Measurements from ENCODE around the gene DXO. TPM values are rescaled to one million over a fixed set of nuclear protein-coding genes. Genes with fewer than 3 reads are reported as not detected.

Gene DXO
- total and polyA plus RNA-seq, 2 of the 4 experiments (the other 2 are of a cell fraction), result 9.3 to 21.4 TPM

DNA sequence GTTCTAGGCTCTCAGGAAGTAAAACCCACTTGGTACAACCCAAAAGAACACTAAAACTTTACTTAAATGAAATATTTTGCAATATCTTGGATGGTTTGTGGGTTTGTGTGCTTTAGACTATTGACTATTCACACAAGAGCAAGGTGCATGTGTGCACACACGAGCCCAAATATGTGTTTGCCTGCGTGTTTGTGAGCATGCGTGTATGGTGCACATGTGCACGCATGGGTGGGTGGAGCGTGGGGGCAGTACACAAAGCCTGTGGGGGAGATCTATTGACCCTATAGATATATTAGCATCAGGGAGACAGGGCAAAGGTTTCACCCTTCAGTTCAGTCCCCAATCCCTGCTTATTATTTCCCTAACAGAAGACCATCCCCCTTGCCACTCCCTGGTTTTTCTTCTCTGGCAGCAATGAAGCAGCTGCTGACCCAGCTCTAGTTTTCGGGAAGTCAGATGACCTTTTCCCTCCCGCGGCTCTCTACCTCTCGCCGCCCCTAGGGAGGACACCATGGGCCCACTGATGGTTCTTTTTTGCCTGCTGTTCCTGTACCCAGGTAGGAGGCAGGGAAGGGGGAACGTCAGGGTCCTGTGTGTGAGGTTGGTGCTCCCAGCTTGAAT is 44.6 kb downstream of the DXO start, which contains the start of gene C2:
Gene C2, plus strand, starts transcription at position 476 of the 621 bp plus-strand sequence. Its CDS starts 36 bp downstream, at position 512.
- Histone ChIP-seq H3K4me2 (ENCODE audit: low read depth, low read length) (peak within 1 kb of the TSS; percentile 34; the same call in 1 of the 2 replicates), H2BK120ac (ENCODE audit: low read depth, low read length) (peak within 1 kb of the TSS; percentile 8; the same call in 1 of the 2 replicates), H3K9me1 (ENCODE audit: insufficient read depth, low read length) (0 out of 2 replicates have a peak, but pooled peaks cover 3% of the 10 kb centered on the region), H4K5ac (ENCODE audit: low read depth, low read length) (no peak within 1 kb of the TSS), H3K79me1 (ENCODE audit: low read depth in 1 of 2, low read length in 2 of 2) (no peaks in the 10 kb centered on the region), H2BK5ac (ENCODE audit: low read depth, low read length, poor library complexity, severe bottlenecking) (no peak within 1 kb of the TSS), H4K8ac (ENCODE audit: low read depth in 2 of 2, low read length in 2 of 2) (peak within 1 kb of the TSS in 1 of 2 experiments; percentile 27; a peak in 1 of 4 replicates), H3K14ac (replicated peaks; ENCODE audit: low read depth, low read length) (peak within 1 kb of the TSS; percentile 66; the same call in 1 of the 2 replicates), H2BK20ac (ENCODE audit: low read depth, low read length) (no peak within 1 kb of the TSS), H3K36me3 (ENCODE audit: control insufficient read depth, insufficient read depth, low read length) (no peaks in the 10 kb centered on the region), H3K9me3 (ENCODE audit: control insufficient read depth, insufficient read depth, low read length) (no peaks in the 10 kb centered on the region), H3K4ac (ENCODE audit: low read depth, low read length) (no peak within 1 kb of the TSS; the same call in 1 of the 2 replicates), H2AK5ac (ENCODE audit: low read depth, low read length) (no peak within 1 kb of the TSS), H3K27me3 (ENCODE audit: control insufficient read depth, insufficient read depth, low read length) (no peaks in the 10 kb centered on the region), H3K4me3 (ENCODE audit: insufficient read depth, low read depth, low read length) (no peak within 1 kb of the TSS), H2AFZ (replicated peaks; ENCODE audit: low read length, poor library complexity) (peak within 1 kb of the TSS; percentile 84), H2AK9ac (replicated peaks; ENCODE audit: low read depth, low read length, poor library complexity) (peak within 1 kb of the TSS; percentile 42), H3K9ac (ENCODE audit: low read depth, low read length) (no peak within 1 kb of the TSS; the same call in 1 of the 2 replicates), H3K56ac (ENCODE audit: extremely low read depth, insufficient read depth, low read length) (no peak within 1 kb of the TSS), H2BK15ac (ENCODE audit: low read depth, low read length) (no peak within 1 kb of the TSS), H4K91ac (ENCODE audit: insufficient read depth, low read depth, low read length) (0 out of 2 replicates have a peak within 1 kb of the TSS, but pooled peaks have one; percentile 22), H3K27ac (ENCODE audit: insufficient read depth, low read length) (no peak within 1 kb of the TSS), H3K18ac (ENCODE audit: low read depth, low read length) (no peak within 1 kb of the TSS), H4K20me1 (ENCODE audit: insufficient read depth, low read length) (no peaks in the 10 kb centered on the region), H3K23ac (ENCODE audit: low read depth, low read length) (no peak within 1 kb of the TSS), H3K4me1 (ENCODE audit: control insufficient read depth, insufficient read depth, low read length) (peaks cover 1% of the 10 kb centered on the region; the same call in 1 of the 2 replicates)
- ChIA-PET CTCF (interaction anchor here (1.0 kb wide), 1 partner anchor 13 kb away, joined by 4 read pairs; no protein-coding TSS in a partner anchor), POLR2A (ENCODE audit: unreplicated experiment) (no interaction called here)
- ATAC-seq (ENCODE audit: low read depth) (no peak), DNase-seq (no peak)
- dilution Hi-C loops (cut with HindIII; ENCODE audit: low sequenced_read_pairs, unreplicated experiment) (no loop called here), in situ Hi-C loops (cut with MboI; ENCODE audit: low sequenced_read_pairs) (no loop called here), intact Hi-C loops (cut with micrococcal nuclease) (loop anchor here (2.0 kb wide), 1 partner anchor 13 kb away; no protein-coding TSS in a partner anchor)
- BruUV-seq (replicated peaks), result no TSS peak
- WGBS, 2 experiments (ENCODE audit: extremely low coverage in 2 of 2, insufficient read length in 1 of 2), result 43% methylated on average over 3 of the region's 11 CpGs; no CpG with 5 or more reads in 1 of the 2 experiments
- TF ChIP-seq, protein P1, sequence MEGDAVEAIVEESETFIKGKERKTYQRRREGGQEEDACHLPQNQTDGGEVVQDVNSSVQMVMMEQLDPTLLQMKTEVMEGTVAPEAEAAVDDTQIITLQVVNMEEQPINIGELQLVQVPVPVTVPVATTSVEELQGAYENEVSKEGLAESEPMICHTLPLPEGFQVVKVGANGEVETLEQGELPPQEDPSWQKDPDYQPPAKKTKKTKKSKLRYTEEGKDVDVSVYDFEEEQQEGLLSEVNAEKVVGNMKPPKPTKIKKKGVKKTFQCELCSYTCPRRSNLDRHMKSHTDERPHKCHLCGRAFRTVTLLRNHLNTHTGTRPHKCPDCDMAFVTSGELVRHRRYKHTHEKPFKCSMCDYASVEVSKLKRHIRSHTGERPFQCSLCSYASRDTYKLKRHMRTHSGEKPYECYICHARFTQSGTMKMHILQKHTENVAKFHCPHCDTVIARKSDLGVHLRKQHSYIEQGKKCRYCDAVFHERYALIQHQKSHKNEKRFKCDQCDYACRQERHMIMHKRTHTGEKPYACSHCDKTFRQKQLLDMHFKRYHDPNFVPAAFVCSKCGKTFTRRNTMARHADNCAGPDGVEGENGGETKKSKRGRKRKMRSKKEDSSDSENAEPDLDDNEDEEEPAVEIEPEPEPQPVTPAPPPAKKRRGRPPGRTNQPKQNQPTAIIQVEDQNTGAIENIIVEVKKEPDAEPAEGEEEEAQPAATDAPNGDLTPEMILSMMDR (conservative IDR thresholded peaks at IDR 0.05; ENCODE audit: low read depth, low read length), result no peak
- TF ChIP-seq NFE2L2 (IDR thresholded peaks at IDR 0.05; ENCODE audit: low read depth, low read length) (no peak), USF2 (IDR thresholded peaks at IDR 0.05; ENCODE audit: low read depth, low read length) (no peak), MAZ (IDR thresholded peaks at IDR 0.05; ENCODE audit: borderline replicate concordance, low read depth, low read length) (no peak), BHLHE40 (IDR thresholded peaks at IDR 0.05; ENCODE audit: low read depth, low read length) (no peak), RFX5 (IDR thresholded peaks at IDR 0.05; ENCODE audit: low read depth, low read length) (no peak), CEBPB (IDR thresholded peaks at IDR 0.05; ENCODE audit: low read depth, low read length) (no peak), MAFK (IDR thresholded peaks at IDR 0.05; ENCODE audit: low read depth, low read length) (no peak), CHD1 (IDR thresholded peaks at IDR 0.05; ENCODE audit: low read depth, low read length) (no peak), MXI1 (IDR thresholded peaks at IDR 0.05; ENCODE audit: borderline replicate concordance, low read depth, low read length) (no peak), RCOR1 (IDR thresholded peaks at IDR 0.05; ENCODE audit: insufficient replicate concordance, low read length) (no peak), RAD21 (IDR thresholded peaks at IDR 0.05; ENCODE audit: low read length) (no peak), FOS (IDR thresholded peaks at IDR 0.05; ENCODE audit: low read depth, low read length) (no peak), SMC3 (IDR thresholded peaks at IDR 0.05; ENCODE audit: low read depth, low read length) (no peak), POLR2A (IDR thresholded peaks at IDR 0.05; ENCODE audit: low read depth, low read length) (no peak)
